GM18507 (cell line): ENCODE results near the gene USE1.

Source experiments
- DNase-seq: peaks from one replicate; pipeline ENCODE4 v3.0.0; 2011; ENCODE audit warnings: low read depth; ENCODE audit not compliant: insufficient read length; ENCODE audit errors: extremely low spot score
- FAIRE-seq: peaks from 2 replicates; lab custom pipeline; 2011; peaks lifted over from hg19 to GRCh38; lab: Jason Lieb, UNC

Gene USE1

DNA sequence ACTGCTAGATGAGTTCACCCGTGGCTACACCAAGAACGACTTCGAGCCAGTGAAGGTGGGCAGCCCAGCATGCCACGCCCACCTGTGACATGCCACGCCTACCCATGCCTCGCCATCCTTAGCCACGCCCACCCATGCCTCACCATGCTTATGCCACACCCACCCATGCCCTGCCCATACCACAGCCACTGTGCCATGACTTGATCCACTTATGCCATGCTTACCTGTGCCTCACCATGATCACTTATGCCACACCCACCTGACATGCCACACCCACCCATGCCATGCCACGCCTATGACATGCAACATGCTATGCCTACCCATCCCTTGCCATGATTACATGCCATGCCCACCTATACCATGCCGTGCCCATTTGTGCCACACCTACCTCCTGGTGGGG, 12.9 kb upstream of the USE1 start:
- FAIRE-seq (no peak), DNase-seq (no peak)

DNA sequence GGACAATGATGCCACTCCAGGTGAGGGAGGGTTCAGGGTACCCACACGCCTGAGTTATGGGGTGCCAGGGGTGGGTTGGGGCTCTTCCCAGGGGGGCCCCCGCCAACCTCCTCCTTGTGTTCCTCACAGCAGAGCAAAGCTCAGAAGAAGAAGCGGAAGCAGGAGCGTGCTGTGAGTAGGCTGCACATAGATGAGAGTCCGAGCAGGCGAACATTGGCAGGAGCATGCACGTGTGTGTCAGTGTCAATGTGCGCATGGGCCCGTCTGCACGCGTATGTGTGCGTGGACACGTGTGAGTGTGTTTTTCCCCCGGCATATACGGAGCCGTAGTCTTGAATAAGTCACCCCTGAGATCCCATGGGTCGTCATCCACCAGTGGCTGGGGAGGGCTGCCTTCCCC, 12.4 kb upstream of the USE1 start:
- DNase-seq: no peak
- no peak for FAIRE-seq

DNA sequence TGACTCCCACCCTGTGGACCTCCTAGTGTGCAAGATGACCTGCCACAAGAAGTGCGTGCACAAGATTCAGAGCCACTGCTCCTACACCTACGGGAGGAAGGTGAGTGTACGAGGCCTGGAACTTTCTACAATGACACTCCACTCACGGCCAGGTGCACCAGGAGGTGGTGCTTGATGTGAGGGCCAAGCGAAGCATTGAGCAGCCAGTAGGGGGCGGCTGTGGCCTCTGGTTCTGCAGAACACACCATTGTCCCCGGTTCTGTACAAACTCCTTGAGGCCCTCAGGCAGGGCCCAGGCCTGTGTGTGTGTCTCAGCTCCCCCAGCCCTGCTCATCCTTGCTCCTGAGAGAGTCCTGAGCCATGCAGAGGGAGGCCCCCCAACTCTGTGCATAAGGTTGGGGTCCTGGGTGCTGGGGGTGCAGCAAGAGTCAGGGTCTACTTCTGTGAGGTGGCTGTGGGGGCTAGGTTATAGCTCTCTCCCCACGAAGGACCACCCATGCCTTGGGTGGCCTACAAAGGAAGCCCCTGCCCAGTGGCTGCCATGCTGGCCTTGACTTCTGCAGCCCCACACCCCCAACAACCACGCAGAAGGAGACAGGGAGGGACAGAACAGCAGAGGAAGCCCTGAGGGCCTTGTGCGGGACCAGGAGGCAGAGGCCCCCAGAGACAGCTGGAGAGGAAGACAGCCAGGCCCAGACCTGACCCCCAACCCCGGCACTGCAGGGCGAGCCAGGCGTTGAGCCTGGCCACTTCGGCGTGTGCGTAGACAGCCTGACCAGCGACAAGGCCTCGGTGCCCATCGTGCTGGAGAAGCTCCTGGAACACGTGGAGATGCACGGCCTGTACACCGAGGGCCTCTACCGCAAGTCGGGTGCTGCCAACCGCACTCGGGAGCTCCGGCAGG, 9.7 kb upstream of the USE1 start:
- no peak for DNase-seq
- no peak for FAIRE-seq

DNA sequence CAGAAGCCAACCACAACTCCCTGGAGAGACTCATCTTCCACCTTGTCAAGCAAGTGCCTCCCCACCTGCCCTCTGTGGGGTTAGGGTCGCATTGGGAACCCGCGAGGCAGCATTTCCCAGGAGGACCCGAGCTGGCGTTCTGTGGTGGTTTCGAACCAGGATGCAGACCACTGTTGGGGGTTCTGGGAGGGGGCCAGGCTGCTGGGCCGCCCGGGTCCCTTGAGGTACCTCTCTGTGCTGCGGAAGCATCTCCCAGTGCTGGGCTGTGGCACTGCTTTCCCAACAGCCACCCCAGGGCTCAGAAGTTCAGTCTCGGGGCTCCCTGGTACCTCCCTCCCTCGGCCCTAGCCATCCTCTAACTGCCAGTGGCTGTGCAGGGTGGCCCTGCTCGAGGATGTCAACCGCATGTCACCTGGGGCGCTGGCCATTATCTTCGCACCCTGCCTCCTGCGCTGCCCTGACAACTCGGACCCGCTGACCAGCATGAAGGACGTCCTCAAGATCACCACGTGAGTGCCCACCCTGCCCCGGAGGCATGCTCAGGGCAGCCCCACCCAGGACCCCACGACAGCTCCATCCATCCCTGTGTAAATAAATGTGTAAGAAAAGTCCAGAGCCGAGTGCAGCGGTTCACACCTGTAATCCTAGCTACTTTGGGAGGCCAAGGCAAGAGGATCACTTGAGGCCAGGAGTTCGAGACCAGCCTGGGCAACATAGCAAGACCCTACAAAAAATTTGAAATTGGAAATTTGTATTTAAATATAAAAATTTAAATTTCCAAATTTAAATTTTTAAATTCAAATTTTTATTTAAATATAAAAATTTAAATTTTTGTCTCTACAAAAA, 8.2 kb upstream of the USE1 start:
- FAIRE-seq (no peak), DNase-seq (no peak)

DNA sequence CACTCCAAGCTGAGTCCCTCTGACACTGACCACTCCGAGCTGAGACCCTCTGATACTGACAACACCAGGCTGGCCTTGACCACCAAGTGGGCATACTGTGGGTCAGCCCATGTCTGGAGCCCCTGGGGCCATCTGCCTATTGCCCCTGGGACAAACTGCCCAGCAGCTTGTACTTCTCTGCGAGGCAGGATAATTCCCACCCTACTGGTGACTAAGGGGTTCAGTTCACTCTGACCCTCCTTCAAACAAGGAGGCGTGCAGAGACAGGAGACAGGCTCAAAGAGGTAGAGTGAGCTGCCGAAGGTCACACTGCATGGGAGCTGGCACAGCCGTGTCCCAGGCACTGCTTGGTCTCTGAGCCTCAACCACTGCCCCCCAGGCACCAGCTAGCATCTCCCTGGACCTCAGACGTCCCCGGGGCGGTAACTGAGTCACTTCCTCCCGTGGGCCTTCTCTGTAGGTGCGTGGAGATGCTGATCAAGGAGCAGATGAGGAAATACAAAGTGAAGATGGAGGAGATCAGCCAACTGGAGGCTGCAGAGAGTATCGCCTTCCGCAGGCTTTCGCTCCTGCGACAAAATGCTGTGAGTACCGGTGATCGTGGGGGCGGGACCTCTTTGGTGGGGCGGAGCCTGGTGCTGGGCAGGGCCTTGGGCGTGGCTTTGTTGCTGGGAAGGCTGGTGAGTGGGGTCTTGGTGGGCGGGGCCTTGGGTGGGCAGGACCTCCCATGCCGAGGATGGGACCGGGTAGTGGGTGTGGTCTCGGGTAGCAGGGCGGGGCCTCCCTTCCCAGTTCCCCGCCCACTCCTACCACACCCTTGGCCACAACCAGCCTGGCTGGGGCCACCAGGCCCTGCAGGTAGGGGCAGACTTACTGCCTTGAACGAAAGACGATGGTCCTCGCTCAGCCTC, 5.8 kb upstream of the USE1 start:
- DNase-seq: peak; percentile 54
- FAIRE-seq: peak; percentile 80

DNA sequence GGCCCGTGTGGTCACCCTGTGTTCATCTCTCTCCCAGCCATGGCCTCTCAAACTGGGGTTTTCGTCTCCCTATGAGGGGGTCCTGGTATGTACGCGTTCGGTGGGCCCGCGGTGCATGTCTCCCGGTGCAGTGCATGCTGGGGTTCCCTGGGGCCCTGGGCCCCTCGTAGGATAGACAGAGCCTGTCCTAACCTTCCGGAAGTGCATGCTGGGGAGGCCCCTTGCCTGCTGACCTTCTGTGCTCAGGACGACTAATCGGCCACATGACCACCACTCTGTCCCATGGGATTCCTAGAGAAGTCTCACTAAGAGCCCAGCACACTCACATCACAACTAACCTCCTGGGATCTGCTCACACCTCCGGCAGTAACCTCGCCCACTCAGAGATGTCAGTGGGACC, 4.9 kb upstream of the USE1 start:
- FAIRE-seq (no peak), DNase-seq (no peak)

DNA sequence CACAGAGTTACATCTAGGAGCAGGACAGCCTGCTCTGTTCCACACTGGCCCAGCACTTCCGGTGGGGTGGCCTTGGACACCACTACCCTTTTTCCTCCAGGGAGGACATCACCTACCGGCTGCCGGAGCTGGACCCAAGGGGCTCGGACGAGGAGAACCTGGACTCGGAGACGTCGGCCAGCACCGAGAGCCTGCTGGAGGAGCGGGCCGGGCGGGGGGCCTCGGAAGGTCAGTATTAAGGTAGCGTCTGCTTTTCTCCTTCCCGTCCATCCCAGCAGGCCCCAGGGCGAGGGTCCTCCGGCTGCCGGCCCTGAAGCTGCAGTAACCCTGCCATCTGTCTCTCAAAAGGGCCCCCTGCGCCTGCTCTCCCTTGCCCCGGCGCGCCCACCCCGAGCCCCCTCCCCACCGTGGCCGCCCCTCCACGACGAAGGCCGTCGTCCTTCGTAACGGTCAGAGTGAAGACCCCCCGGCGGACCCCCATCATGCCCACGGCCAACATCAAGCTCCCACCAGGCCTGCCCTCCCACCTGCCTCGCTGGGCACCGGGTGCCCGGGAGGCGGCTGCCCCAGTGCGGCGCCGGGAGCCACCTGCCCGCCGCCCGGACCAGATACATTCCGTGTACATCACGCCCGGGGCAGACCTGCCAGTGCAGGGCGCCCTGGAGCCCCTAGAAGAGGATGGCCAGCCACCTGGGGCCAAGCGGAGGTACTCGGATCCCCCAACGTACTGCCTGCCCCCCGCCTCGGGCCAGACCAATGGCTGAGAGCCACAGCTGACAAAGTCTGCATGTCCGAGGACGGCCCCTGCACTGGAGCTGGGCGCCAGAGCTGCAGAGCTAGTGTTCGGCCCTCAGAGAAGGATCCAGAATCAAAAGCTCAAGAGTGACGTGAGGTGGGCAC, 3.4 kb upstream of the USE1 start:
- no peak for DNase-seq
- no peak for FAIRE-seq

DNA sequence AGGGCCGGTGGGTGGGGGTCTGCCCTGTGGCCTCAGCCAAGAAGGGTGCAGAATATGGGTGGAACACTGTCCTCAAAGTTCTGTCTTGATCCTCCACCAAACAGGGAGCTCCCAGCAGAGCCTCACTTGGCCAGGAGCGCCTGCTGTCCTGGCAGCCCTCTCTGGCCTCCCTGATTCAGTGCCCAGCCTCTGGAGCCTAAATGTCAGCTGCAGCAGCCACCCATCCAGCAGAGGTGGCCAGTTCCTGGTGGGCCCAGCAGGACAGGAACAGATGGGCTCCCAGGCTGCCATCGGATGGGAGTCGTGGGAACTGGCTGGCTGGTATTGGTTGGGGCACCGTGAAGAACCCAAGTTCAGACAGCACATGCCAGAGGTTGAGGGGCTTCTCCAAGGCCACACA, 1.8 kb upstream of the USE1 start:
- FAIRE-seq (no peak), DNase-seq (no peak)

DNA sequence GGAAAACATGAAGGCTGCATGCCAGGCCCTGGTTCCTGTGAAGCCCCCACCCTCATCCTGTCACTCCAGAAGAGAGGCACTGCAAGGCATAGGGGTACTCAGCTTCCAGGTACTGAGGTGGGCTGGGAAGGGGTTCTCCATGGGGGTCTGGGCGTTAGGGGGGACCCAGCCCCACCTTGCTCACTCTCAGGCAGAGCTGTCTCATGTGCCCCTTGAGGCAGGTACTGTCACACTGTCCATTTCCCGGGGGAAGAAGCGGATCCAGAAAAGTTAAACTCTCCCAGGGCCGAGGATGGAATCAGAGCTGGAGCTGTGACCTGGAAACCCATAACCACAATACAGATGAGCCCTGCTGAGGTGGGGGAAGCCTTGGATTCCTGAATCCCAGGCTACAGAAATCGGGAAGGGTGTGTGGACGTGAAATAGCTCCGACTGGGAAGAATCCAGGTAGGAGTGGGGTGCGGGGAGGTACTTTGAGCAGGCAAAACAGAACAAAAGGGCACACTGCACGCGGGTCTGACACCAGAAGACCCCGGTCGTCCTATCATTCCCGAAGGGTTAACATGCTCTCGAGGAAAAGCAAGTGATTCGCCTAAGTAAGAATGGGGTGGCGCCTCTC, 540 bp upstream of the USE1 start:
- FAIRE-seq (no peak), DNase-seq (no peak)

DNA sequence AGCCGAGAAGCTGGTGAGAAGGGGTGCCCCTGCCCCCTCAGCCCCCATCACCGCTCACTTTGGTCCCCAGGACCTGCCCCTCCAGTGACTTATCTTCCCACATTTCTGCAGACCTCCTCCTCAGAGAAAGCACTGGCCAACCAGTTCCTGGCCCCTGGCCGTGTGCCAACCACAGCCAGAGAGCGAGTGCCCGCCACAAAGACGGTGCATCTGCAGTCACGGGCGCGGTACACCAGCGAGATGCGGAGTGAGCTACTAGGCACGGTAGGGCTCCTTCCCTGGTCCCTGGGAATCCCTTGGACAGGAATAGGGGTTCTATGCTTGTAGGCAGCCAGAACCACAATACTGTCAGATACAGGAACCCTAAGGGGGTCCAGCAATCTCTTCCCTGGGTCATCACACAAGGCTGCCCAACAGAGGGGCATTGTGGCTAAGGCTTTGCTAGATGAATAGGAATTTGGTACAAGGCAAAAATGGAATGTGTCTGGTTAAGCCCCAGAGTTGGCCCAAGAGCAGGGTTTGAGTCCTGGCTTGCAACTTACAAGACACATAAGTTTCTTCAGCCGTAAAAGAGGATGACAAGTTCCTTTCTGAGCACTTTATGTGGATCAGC, 1.0 kb downstream of the USE1 start:
- no peak for FAIRE-seq
- no peak for DNase-seq

DNA sequence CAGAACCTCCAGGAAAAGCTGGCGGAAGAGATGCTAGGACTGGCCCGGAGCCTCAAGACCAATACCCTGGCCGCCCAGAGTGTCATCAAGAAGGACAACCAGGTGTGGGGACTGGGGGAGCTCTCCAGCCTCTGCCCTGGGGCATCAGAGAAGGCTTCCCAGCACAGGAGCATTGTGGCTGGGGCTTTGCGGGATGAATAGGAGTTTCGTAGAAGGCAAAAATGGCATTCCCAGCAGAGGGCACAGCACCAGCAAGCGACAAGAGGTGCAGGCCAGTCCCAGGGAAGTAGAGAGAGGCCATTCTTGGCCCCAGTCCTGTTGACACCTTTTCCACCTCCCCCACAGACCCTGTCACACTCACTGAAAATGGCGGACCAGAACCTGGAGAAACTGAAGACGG, 4.1 kb downstream of the USE1 start:
- no peak for FAIRE-seq

DNA sequence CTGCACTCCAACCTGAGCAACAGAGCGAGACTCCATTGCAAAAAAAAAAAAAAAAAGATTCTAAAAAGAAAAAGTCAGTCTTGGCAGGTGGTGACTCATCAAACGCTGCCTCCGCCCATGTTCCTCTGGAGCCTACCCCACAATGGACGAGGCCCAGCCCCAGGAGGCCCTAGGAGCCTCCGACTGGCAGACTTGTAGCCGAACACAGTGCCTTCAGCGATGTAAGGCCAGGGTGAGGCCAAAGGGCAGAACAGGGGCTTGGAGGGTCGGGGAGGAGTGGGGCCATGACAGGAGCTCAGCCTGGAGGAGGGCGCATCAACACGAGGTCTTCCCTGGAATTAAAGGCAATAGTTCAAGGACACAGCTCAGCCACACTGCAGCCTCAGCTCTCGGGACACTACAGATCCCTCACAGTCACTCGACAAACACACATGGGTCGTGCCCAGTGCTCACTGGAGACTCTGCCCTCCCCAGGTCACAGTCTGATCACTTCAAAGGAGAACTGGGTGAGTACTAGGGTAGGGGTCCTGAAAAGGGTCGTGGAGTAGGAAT, 5.1 kb downstream of the USE1 start:
- FAIRE-seq: no peak
- no peak for DNase-seq

More for the DNA sequence above, 4.1 kb downstream of the USE1 start:
- no peak for DNase-seq

DNA sequence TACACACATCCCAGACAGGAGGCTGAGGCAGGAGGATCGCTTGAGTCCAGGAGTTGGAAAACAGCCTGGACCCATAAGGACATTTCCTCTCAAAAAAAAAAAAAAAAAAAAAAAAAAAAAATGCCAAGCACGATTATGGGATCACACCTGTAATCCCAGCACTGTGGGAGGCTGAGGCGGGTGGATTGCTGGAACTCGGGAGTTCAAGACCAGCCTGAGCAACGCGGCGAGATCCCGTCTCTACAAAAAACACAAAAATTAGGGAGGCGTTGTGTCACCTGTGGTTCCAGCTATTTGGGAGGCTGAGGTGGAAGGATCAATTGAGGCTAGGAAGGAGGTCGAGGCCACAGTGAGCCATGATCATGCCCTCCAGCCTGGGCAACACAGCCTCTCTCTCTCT, 9.9 kb downstream of the USE1 start:
- DNase-seq (no peak), FAIRE-seq (no peak)

DNA sequence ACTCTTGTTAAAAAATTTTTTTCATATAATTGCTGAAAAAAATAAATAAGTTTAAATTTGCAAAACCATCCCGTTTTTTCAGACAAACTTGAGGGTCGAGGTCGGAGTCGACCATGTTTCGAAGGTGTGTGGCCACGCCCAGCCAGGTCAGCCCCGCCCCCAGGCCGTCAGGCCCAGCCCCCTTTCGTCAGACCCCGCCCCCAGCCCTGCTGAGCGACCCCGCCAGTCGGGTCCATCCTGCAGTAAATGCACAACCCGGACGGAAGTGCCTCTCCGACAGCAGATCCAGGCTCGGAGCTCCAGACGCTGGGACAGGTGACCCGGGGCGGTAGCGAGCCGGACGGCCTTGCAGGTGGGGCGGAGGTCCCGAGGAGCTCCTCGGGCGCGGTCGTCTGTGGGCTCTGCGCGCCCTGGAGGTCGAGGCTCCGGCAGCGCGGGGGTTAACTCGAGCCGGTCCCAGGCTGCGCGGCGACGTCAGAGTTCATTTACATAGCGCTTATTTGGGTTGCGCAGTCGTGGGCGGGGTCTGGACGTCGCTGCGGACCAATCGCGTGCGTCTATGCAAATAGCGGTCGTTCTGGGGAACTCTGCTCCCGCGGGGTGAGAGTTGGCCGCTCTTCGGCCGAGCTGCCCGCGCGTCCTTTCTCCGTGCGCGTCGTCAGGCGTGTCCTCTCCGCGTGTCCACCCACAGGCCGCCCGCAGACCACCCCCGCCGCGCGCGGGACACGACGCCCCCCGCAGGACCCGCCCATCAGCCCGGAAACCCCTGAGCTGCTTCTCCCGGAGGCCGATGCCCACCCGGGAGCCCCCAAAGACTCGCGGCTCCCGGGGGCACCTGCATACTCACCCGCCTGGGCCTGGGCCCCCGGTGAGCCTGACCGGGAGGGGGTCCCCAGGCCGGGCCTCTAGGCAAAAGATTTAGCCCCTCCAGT, 11.1 kb downstream of the USE1 start, which contains the start of gene OCEL1:
Gene OCEL1 (plus strand): TSS at position 225 of the 932 bp plus-strand sequence. CDS start 22 bp downstream, at position 247.
- FAIRE-seq: peak; percentile 97
- DNase-seq: peak; percentile 87

DNA sequence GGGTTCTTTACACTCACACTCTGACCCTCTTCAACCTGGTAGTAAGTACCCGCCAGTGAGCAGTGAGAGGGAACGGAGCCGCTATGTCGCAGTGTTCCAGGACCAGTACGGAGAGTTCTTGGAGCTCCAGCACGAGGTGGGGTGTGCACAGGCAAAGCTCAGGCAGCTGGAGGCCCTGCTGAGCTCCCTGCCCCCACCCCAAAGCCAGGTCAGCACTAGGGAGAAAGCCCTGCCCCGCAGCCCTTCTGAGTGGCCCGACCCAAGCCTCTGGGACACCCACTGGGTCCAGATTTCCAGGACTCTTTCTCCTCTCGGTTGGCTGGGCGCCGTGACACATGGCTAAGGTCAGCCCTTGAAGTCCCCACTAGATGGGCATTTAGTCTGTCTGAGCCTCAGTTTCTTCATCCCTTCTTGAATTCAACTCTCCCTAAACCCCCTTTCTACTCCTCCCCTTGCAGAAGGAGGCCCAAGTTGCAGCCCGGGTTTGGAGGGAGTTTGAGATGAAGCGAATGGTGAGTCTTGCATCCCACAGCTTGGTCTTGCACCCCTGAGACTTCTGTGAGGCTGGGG, 12.7 kb downstream of the USE1 start:
- no peak for DNase-seq
- FAIRE-seq: no peak

DNA sequence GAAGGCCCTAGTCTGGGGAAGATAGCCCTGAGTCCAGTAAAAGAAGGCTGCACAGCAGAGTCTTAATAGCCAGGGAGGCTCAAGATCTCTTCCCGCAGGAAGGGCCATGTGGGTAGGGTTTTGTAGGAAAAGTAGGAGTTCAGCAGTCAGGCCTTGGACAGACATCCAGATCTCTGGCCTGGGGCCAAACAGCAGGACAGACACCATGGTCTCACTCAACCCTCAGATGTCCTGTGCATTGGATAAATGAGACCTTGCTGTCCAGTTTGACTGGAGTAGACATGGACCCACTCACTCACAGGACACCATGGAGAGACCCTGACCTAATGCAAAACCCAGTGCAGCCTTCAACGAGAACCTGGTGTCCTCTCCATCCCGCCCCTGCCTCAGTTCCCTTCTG, 14.7 kb downstream of the USE1 start:
- FAIRE-seq: no peak

More for the DNA sequence above, 14.7 kb downstream of the USE1 start:
- DNase-seq: no peak
